OCI-LY7 (cell line): ENCODE measurements around the gene SYK. TPM values are rescaled to one million over a fixed set of nuclear protein-coding genes. Genes with fewer than 3 reads are reported as not detected.

Experiments used
- BruUV-seq: library from RNA; stranded (reverse); fragments of 400-500 nt; replicated peaks from 2 replicates; lab custom pipeline; 2021; lab: Mats Ljungman, UMichigan
- CTCF ChIA-PET: fragments of 300-600 bp; sonication (Branson Sonifier 250); formaldehyde crosslinking; loops from one replicate; lab custom pipeline; 2022; ENCODE audit warnings: antibody characterized with exemption; ENCODE audit not compliant: unreplicated experiment; lab: Charles Lee
- POLR2A ChIA-PET: fragments of 300-600 bp; sonication (Branson Sonifier 250); formaldehyde crosslinking; loops from one replicate; lab custom pipeline; 2022; ENCODE audit warnings: antibody characterized with exemption; lab: Charles Lee
- DNase-seq: peaks from one replicate; pipeline ENCODE4 v3.0.0-alpha.2; 2015; ENCODE audit warnings: low spot score
- H2AFZ ChIP-seq: fragments of 200-600 bp; sonication (generic), shearing (Covaris generic); 2 replicates; pipeline ENCODE4 v1.6.1; 2014; ENCODE audit warnings: mild to moderate bottlenecking, antibody characterized with exemption, low read length, moderate library complexity
- H3K27ac ChIP-seq: fragments of 200-600 bp; sonication (generic); 2 replicates; pipeline ENCODE4 v1.5.1; 2014; ENCODE audit warnings: mixed run types, low read depth, mild to moderate bottlenecking, moderate library complexity, low read length, inconsistent platforms; ENCODE audit not compliant: poor library complexity, severe bottlenecking
- H3K36me3 ChIP-seq: fragments of 200-600 bp; sonication (generic); 2 replicates; pipeline ENCODE4 v1.6.1; 2014; ENCODE audit warnings: mild to moderate bottlenecking, antibody characterized with exemption, low read length, moderate library complexity, mixed read lengths; ENCODE audit not compliant: insufficient read depth
- H3K4me1 ChIP-seq: fragments of 200-600 bp; sonication (generic); 2 replicates; pipeline ENCODE4 v1.5.1; 2014; ENCODE audit warnings: mild to moderate bottlenecking, low read length; ENCODE audit not compliant: insufficient read depth, poor library complexity, severe bottlenecking
- H3K4me2 ChIP-seq: fragments of 200-600 bp; sonication (generic); 2 replicates; pipeline ENCODE4 v1.6.1; 2014; ENCODE audit warnings: mild to moderate bottlenecking, low read length
- H3K4me3 ChIP-seq: fragments of 200-600 bp; sonication (generic); 2 replicates; pipeline ENCODE4 v1.5.1; 2014; ENCODE audit warnings: mild to moderate bottlenecking, low read depth, low read length; ENCODE audit not compliant: poor library complexity, severe bottlenecking
- H3K79me2 ChIP-seq: fragments of 200-600 bp; sonication (generic); 2 replicates; pipeline ENCODE4 v1.6.1; 2016; ENCODE audit warnings: low read depth, mild to moderate bottlenecking, low read length, moderate library complexity, mixed read lengths; ENCODE audit not compliant: insufficient read depth
- H3K9me2 ChIP-seq: fragments of 200-600 bp; sonication (generic); 2 replicates; pipeline ENCODE4 v1.6.1; 2016; ENCODE audit warnings: mild to moderate bottlenecking, low read length, mixed read lengths; ENCODE audit not compliant: insufficient read depth
- H3K9me3 ChIP-seq: fragments of 200-600 bp; sonication (generic); 2 replicates; pipeline ENCODE4 v1.6.1; 2014; ENCODE audit warnings: mild to moderate bottlenecking, mixed run types, low read length, mixed read lengths
- H4K20me1 ChIP-seq: fragments of 200-600 bp; sonication (generic); 2 replicates; pipeline ENCODE4 v1.6.1; 2014; ENCODE audit warnings: mild to moderate bottlenecking, antibody characterized with exemption, low read length, moderate library complexity, mixed read lengths; ENCODE audit not compliant: insufficient read depth
- EZH2phosphoT487 ChIP-seq: fragments of 200-600 bp; sonication (generic); IDR thresholded peaks from 2 replicates; pipeline ENCODE4 v1.6.1; 2018; ENCODE audit warnings: low read depth, borderline replicate concordance, mild to moderate bottlenecking, mixed run types, antibody characterized with exemption, low read length, moderate library complexity, mixed read lengths
- intact Hi-C: fragments of 100-400 bp; cut with micrococcal nuclease; formaldehyde crosslinking; loops from one replicate; pipeline ENCODE4 v1.10.0; 2022; ENCODE audit not compliant: unreplicated experiment
- total RNA-seq, 2 experiments: library from RNA; depleted of rRNA in 1 of 2; stranded (reverse); fragments of >200 nt in 1 of 2; shearing (Covaris generic) in 1 of 2; gene quantifications; 2 replicates each; pipeline ENCODE4 v1.2.3, GENCODE V29; 2014 to 2022
- TF ChIP-seq, protein P1 (sequence below): fragments of 200-600 bp; sonication (generic); conservative IDR thresholded peaks from 2 replicates; pipeline ENCODE4 v1.5.1; 2014; ENCODE audit warnings: mild to moderate bottlenecking, antibody characterized with exemption, low read length, moderate library complexity, mixed read lengths

SYK gene
- total RNA-seq, 2 experiments from 2014 or later: 112 to 175 TPM

- peaks cover 48% of the 10 kb centered on the region for H3K4me1 ChIP-seq
- H3K4me2 ChIP-seq: peak overlapping the region; percentile 83
- H3K79me2 ChIP-seq: no peaks in the 10 kb centered on the region
- peaks cover 28% of the 10 kb centered on the region for H3K9me3 ChIP-seq
- TF ChIP-seq, protein P1, sequence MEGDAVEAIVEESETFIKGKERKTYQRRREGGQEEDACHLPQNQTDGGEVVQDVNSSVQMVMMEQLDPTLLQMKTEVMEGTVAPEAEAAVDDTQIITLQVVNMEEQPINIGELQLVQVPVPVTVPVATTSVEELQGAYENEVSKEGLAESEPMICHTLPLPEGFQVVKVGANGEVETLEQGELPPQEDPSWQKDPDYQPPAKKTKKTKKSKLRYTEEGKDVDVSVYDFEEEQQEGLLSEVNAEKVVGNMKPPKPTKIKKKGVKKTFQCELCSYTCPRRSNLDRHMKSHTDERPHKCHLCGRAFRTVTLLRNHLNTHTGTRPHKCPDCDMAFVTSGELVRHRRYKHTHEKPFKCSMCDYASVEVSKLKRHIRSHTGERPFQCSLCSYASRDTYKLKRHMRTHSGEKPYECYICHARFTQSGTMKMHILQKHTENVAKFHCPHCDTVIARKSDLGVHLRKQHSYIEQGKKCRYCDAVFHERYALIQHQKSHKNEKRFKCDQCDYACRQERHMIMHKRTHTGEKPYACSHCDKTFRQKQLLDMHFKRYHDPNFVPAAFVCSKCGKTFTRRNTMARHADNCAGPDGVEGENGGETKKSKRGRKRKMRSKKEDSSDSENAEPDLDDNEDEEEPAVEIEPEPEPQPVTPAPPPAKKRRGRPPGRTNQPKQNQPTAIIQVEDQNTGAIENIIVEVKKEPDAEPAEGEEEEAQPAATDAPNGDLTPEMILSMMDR: no peak
- no peak for TF ChIP-seq EZH2phosphoT487
- DNase-seq: peak; percentile 58
- peak overlapping the region; percentile 97; the same call in 1 of the 2 replicates for H2AFZ ChIP-seq
- ChIA-PET CTCF (interaction anchor here (0.6 kb wide), 1 partner anchor 37 kb away, joined by 3 read pairs; no protein-coding TSS in a partner anchor), POLR2A (interaction anchor here (0.7 to 1.3 kb wide), 5 partner anchors 9 to 43 kb away, joined by 3 to 5 read pairs (median 3); no protein-coding TSS in a partner anchor)
- H3K9me2 ChIP-seq: no peaks in the 10 kb centered on the region
- H3K27ac ChIP-seq: peak overlapping the region; percentile 88
- BruUV-seq: no TSS peak
- H3K36me3 ChIP-seq: no peaks in the 10 kb centered on the region; the same call in 1 of the 2 replicates
- intact Hi-C loops: no loop called here
- H4K20me1 ChIP-seq: no peaks in the 10 kb centered on the region
- H3K4me3 ChIP-seq: peak overlapping the region; percentile 16
Observed at GRCh38 chr9:90795084-90795483, 6.5 kb upstream of the SYK start.

DNA sequence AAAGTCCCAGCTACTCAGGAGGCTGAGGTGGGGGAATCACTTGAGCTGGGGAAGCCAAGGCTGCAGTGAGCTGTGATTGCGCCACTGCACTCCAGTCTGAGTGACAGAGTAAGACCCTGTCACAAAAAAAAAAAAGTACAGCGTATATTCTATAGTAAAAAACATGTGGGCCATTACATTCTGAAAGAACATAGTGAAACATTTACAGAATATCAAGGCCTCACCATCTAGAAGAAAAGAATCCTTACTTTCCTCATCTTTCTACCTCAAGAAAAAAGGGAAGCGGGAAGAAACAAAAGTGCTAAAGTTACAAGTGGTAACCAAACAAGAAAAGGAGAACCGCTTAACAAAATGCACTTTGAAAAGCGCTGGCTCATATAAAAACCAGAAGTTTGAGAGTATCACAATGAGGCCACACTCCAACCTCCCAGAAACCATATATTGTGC is 5.7 kb upstream of the SYK start:
- H3K36me3 ChIP-seq: no peaks in the 10 kb centered on the region; the same call in 1 of the 2 replicates
- H3K4me2 ChIP-seq: peak overlapping the region; percentile 83
- H3K79me2 ChIP-seq: peaks cover 3% of the 10 kb centered on the region; the same call in 1 of the 2 replicates
- H3K4me1 ChIP-seq: peaks cover 56% of the 10 kb centered on the region
- no peaks in the 10 kb centered on the region for H4K20me1 ChIP-seq
- H3K4me3 ChIP-seq: peak overlapping the region; percentile 38
- DNase-seq: peak; percentile 60
- peaks cover 22% of the 10 kb centered on the region for H3K9me3 ChIP-seq
- CTCF ChIA-PET: interaction anchor here (1.1 kb wide), 1 partner anchor 30 kb away, joined by 9 read pairs; no protein-coding TSS in a partner anchor
- peak overlapping the region; percentile 88 for H3K27ac ChIP-seq
- TF ChIP-seq EZH2phosphoT487: no peak
- TF ChIP-seq, protein P1: no peak
- H2AFZ ChIP-seq: peak overlapping the region; percentile 97
- no peaks in the 10 kb centered on the region for H3K9me2 ChIP-seq
- intact Hi-C loops: loop anchor here (1.0 kb wide), 1 partner anchor 22 kb away; no protein-coding TSS in a partner anchor
- POLR2A ChIA-PET: interaction anchor here (0.9 to 2.8 kb wide), 6 partner anchors 12 to 42 kb away, joined by 3 to 18 read pairs (median 4); no protein-coding TSS in a partner anchor
- no TSS peak for BruUV-seq

DNA sequence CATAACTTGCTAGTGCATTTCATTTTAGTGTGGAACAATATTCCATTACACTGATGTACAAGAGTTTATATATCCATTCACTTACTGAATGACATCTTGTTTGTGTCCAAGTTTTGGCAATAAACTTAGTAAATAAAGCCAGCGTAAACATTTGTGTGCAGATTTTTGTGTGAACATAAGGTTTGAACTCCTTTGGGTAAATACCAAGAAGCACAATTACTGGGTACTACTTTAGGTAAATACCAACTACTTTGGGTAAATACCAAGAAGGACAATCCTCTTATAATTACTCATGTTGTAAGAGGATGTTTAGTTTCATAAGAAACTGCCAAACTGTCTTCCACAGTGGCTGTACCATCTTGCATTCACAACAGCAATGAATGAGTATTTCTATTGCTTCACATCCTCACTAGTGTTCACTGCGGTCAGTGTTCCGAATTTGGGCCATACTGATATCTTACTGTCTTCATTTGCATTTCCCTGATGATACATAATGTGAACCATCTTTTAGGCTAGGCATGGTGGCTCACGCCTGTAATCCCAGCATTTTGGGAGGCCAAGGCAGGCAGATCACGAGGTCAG is 2.3 kb upstream of the SYK start:
- TF ChIP-seq, protein P1: no peak
- no peak for TF ChIP-seq EZH2phosphoT487

More for the DNA sequence above, 2.3 kb upstream of the SYK start:
- H3K36me3 ChIP-seq: 0 out of 2 replicates have a peak, but pooled peaks cover 3% of the 10 kb centered on the region
- H4K20me1 ChIP-seq: no peaks in the 10 kb centered on the region
- peaks cover 31% of the 10 kb centered on the region for H3K79me2 ChIP-seq
- no peak overlapping the region; the same call in 1 of the 2 replicates for H2AFZ ChIP-seq
- CTCF ChIA-PET: interaction anchor here (1.1 kb wide), 1 partner anchor 17 kb away, joined by 3 read pairs; no protein-coding TSS in a partner anchor
- POLR2A ChIA-PET: no interaction called here
- intact Hi-C loops: no loop called here
- H3K4me3 ChIP-seq: no peak overlapping the region
- no peak overlapping the region for H3K4me2 ChIP-seq
- H3K9me3 ChIP-seq: no peaks in the 10 kb centered on the region
- no TSS peak for BruUV-seq
- no peak for DNase-seq
- H3K9me2 ChIP-seq: no peaks in the 10 kb centered on the region
- peaks cover 50% of the 10 kb centered on the region for H3K4me1 ChIP-seq
- no peak overlapping the region for H3K27ac ChIP-seq
